ENCODE data around the gene KIR3DL2. TPM values are rescaled to one million over a fixed set of nuclear protein-coding genes. Genes with fewer than 3 reads are reported as not detected.

Gene KIR3DL2
- total RNA-seq, 1 experiment from 2014 or later, result not detected

Other genes with a start within 250 kb of the KIR3DL2 start
- not detected in 2 replicates for gene LILRB1, start 220.0 kb upstream of the KIR3DL2 start, total RNA-seq (2014; rRNA removed; shearing (Covaris generic))
- gene LILRB4, start 187.5 kb upstream of the KIR3DL2 start, total RNA-seq (2014; rRNA removed; shearing (Covaris generic)), result not detected in 2 replicates
- gene KIR3DL3, start 126.0 kb upstream of the KIR3DL2 start, total RNA-seq (2014; rRNA removed; shearing (Covaris generic)), result not detected in 2 replicates
- not detected in 2 replicates for gene KIR2DL3, start 111.9 kb upstream of the KIR3DL2 start, total RNA-seq (2014; rRNA removed; shearing (Covaris generic))
- not detected in 2 replicates for gene KIR2DL1, start 80.7 kb upstream of the KIR3DL2 start, total RNA-seq (2014; rRNA removed; shearing (Covaris generic))
- gene KIR2DL4, start 46.8 kb upstream of the KIR3DL2 start, total RNA-seq (2014; rRNA removed; shearing (Covaris generic)), result not detected in 2 replicates
- gene KIR3DL1, start 34.0 kb upstream of the KIR3DL2 start, total RNA-seq (2014; rRNA removed; shearing (Covaris generic)), result not detected in 2 replicates
- gene KIR2DS4, start 17.8 kb upstream of the KIR3DL2 start, total RNA-seq (2014; rRNA removed; shearing (Covaris generic)), result not detected in 2 replicates
- not detected in 2 replicates for gene FCAR, start 23.8 kb downstream of the KIR3DL2 start, total RNA-seq (2014; rRNA removed; shearing (Covaris generic))
- not detected in 2 replicates for gene NCR1, start 55.7 kb downstream of the KIR3DL2 start, total RNA-seq (2014; rRNA removed; shearing (Covaris generic))
- gene NLRP7, start 97.1 kb downstream of the KIR3DL2 start, total RNA-seq (2014; rRNA removed; shearing (Covaris generic)), result not detected in 2 replicates
- gene NLRP2, start 115.9 kb downstream of the KIR3DL2 start, total RNA-seq (2014; rRNA removed; shearing (Covaris generic)), result not detected in 2 replicates
- not detected in 2 replicates for gene GP6, start 187.8 kb downstream of the KIR3DL2 start, total RNA-seq (2014; rRNA removed; shearing (Covaris generic))
- 2.8 and 5.3 TPM in 2 replicates for gene RDH13, start 212.7 kb downstream of the KIR3DL2 start, total RNA-seq (2014; rRNA removed; shearing (Covaris generic))
- gene EPS8L1, start 225.4 kb downstream of the KIR3DL2 start, total RNA-seq (2014; rRNA removed; shearing (Covaris generic)), result 1.7 and 2.5 TPM in 2 replicates